Activated CD4-positive, alpha-beta T cell treated with anti-CD3 and anti-CD28 coated beads, Interleukin-2, amount 10 ng/mL, durations not matched to agents 7 days and 5 days (primary cell): ENCODE results near the gene BCAS2. TPM values are rescaled to one million over a fixed set of nuclear protein-coding genes. Genes with fewer than 3 reads are reported as not detected.

ENCODE experiments used
- CTCF ChIA-PET: fragments of 350-600 bp; sonication (Branson Sonifier 250); formaldehyde crosslinking; loops from one replicate; lab custom pipeline; 2021; ENCODE audit warnings: antibody characterized with exemption; lab: Charles Lee
- POLR2A ChIA-PET: fragments of 350-600 bp; sonication (Branson Sonifier 250); formaldehyde crosslinking; loops from one replicate; lab custom pipeline; 2021; ENCODE audit warnings: antibody characterized with exemption; lab: Charles Lee
- DNase-seq: peaks from one replicate; pipeline ENCODE4 v3.0.0-alpha.2; 2020
- H3K27ac Mint-ChIP-seq: one replicate; pipeline ENCODE4 v1.8.0; 2021; ENCODE audit warnings: mild to moderate bottlenecking, moderate library complexity, mixed read lengths
- H3K27me3 Mint-ChIP-seq: one replicate; pipeline ENCODE4 v1.8.0; 2021; ENCODE audit warnings: mixed read lengths
- H3K36me3 Mint-ChIP-seq: one replicate; pipeline ENCODE4 v1.8.0; 2021; ENCODE audit warnings: low read depth, mixed read lengths
- H3K4me1 Mint-ChIP-seq: one replicate; pipeline ENCODE4 v1.8.0; 2021; ENCODE audit warnings: mixed read lengths
- H3K4me3 Mint-ChIP-seq: one replicate; pipeline ENCODE4 v1.8.0; 2021; ENCODE audit warnings: mild to moderate bottlenecking, moderate library complexity, mixed read lengths
- H3K9me3 Mint-ChIP-seq: one replicate; pipeline ENCODE4 v1.8.0; 2021; ENCODE audit warnings: mixed read lengths
- total RNA-seq, 2 experiments: library from RNA; stranded (reverse); gene quantifications; one replicate each; pipeline ENCODE4 v1.2.3, GENCODE V29; 2021

Gene BCAS2
- total RNA-seq, 2 experiments from 2014 or later = 39.7 to 48.7 TPM

GRCh38 chr1:114552106-114552639 lies 29.2 kb downstream of the BCAS2 start:
- Mint-ChIP-seq H3K4me1 (no peaks in the 10 kb centered on the region), H3K27ac (no peak overlapping the region), H3K4me3 (no peak overlapping the region), H3K36me3 (no peaks in the 10 kb centered on the region), H3K27me3 (peaks cover 2% of the 10 kb centered on the region), H3K9me3 (no peaks in the 10 kb centered on the region)
- ChIA-PET CTCF (no interaction called here), POLR2A (no interaction called here)
- DNase-seq = no peak

DNA sequence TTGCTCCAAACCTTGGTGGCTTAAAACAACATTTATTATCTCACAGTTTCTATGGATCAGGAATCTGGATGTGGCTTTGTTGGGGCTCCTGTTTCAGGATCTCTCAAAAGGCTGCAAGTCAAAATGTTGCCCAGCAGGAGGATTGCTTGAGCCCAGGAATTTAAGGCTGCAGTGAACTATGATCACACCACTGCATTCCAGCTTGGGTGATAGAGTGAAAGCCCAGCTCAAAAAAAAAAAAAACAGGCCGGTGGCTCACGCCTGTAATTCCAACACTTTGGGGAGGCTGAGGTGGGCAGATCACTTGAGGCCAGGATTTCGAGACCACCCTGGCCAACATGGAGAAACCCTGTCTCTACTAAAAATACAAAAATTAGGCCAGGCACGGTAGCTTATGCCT lies 30.0 kb downstream of the BCAS2 start:
- ChIA-PET CTCF (no interaction called here), POLR2A (no interaction called here)
- peaks cover 2% of the 10 kb centered on the region for H3K27me3 Mint-ChIP-seq
- H3K4me1 Mint-ChIP-seq = no peaks in the 10 kb centered on the region
- no peak overlapping the region for H3K4me3 Mint-ChIP-seq
- no peak overlapping the region for H3K27ac Mint-ChIP-seq
- no peaks in the 10 kb centered on the region for H3K9me3 Mint-ChIP-seq
- DNase-seq = no peak
- H3K36me3 Mint-ChIP-seq = no peaks in the 10 kb centered on the region

- H3K27ac Mint-ChIP-seq = no peak overlapping the region
Observed at GRCh38 chr1:114550336-114550735, 31.1 kb downstream of the BCAS2 start.

DNA sequence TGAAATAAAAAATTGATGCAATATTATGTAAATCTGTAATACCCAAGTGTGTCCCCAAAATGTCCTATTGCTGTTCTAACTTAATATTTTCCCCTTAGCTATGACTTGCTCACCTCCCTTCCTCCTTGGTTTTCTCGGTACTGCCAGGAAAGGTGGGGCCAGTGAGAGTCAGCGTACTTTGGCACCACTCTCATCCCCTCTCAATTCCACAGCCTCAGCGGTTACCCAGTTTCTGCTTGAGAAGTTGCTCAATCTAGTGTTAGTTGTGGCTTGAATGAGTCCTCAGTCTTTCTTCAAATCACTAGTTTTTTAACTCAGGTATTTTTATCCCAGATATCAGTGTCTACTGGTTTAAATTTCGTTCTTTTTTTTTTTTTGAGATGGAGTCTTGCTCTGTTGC lies 32.3 kb downstream of the BCAS2 start:
- H3K4me1 Mint-ChIP-seq = no peaks in the 10 kb centered on the region
- H3K36me3 Mint-ChIP-seq = no peaks in the 10 kb centered on the region
- CTCF ChIA-PET = interaction anchor here (0.6 to 1.1 kb wide), 2 partner anchors 12 to 69 kb away, joined by 3 read pairs; no protein-coding TSS in a partner anchor
- H3K27me3 Mint-ChIP-seq = peaks cover 2% of the 10 kb centered on the region
- POLR2A ChIA-PET = no interaction called here
- no peak overlapping the region for H3K4me3 Mint-ChIP-seq
- no peak for DNase-seq
- H3K9me3 Mint-ChIP-seq = no peaks in the 10 kb centered on the region
- no peak overlapping the region for H3K27ac Mint-ChIP-seq

More at GRCh38 chr1:114550336-114550735, 31.1 kb downstream of the BCAS2 start:
- H3K27me3 Mint-ChIP-seq = peaks cover 2% of the 10 kb centered on the region
- CTCF ChIA-PET = interaction anchor here (0.6 to 1.1 kb wide), 3 partner anchors 11 to 448 kb away, joined by 3 read pairs; no protein-coding TSS in a partner anchor
- no peaks in the 10 kb centered on the region for H3K36me3 Mint-ChIP-seq
- no peaks in the 10 kb centered on the region for H3K4me1 Mint-ChIP-seq
- H3K4me3 Mint-ChIP-seq = no peak overlapping the region
- no peaks in the 10 kb centered on the region for H3K9me3 Mint-ChIP-seq
- POLR2A ChIA-PET = no interaction called here
- DNase-seq = no peak

- no peaks in the 10 kb centered on the region for H3K4me1 Mint-ChIP-seq
- CTCF ChIA-PET = interaction anchor here (0.6 kb wide), 1 partner anchor 24 kb away, joined by 6 read pairs; no protein-coding TSS in a partner anchor
- no peak for DNase-seq
- POLR2A ChIA-PET = no interaction called here
- H3K27me3 Mint-ChIP-seq = peaks cover 2% of the 10 kb centered on the region
- H3K4me3 Mint-ChIP-seq = no peak overlapping the region
- H3K9me3 Mint-ChIP-seq = no peaks in the 10 kb centered on the region
- no peak overlapping the region for H3K27ac Mint-ChIP-seq
- no peaks in the 10 kb centered on the region for H3K36me3 Mint-ChIP-seq
Observed at GRCh38 chr1:114547076-114547475, 34.3 kb downstream of the BCAS2 start.

GRCh38 chr1:114545796-114546195 lies 35.6 kb downstream of the BCAS2 start:
- no peaks in the 10 kb centered on the region for H3K9me3 Mint-ChIP-seq
- H3K27me3 Mint-ChIP-seq = peaks cover 1% of the 10 kb centered on the region
- ChIA-PET POLR2A (no interaction called here), CTCF (no interaction called here)
- H3K4me1 Mint-ChIP-seq = no peaks in the 10 kb centered on the region
- H3K27ac Mint-ChIP-seq = no peak overlapping the region
- H3K4me3 Mint-ChIP-seq = no peak overlapping the region
- H3K36me3 Mint-ChIP-seq = no peaks in the 10 kb centered on the region
- no peak for DNase-seq

- no peak overlapping the region for H3K27ac Mint-ChIP-seq
- POLR2A ChIA-PET = no interaction called here
Observed at GRCh38 chr1:114545315-114545714, 36.1 kb downstream of the BCAS2 start.

DNA sequence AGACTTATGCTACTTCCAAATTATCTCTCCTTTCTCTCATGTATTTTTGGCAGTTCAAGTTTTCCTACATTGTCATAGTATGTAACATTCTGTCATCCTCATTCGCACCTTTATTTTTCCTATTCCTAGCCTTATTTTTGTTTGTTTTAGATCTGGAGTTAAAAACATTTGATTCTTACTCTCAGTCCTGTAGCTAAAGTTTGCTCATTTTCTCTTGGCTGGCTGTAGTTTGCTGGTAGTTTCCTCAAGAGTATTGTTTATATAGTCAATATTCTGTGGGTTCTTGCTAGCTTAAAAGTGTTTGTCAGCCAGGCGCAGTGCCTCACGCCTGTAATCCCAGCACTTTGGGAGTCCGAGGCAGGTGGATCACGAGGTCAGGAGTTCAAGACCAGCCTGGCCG lies 40.6 kb downstream of the BCAS2 start:
- no peak overlapping the region for H3K4me3 Mint-ChIP-seq
- H3K4me1 Mint-ChIP-seq = no peaks in the 10 kb centered on the region
- DNase-seq = no peak
- no peaks in the 10 kb centered on the region for H3K9me3 Mint-ChIP-seq
- H3K27me3 Mint-ChIP-seq = peaks cover 1% of the 10 kb centered on the region
- ChIA-PET POLR2A (no interaction called here), CTCF (no interaction called here)
- H3K36me3 Mint-ChIP-seq = no peaks in the 10 kb centered on the region
- H3K27ac Mint-ChIP-seq = no peak overlapping the region

More at GRCh38 chr1:114545315-114545714, 36.1 kb downstream of the BCAS2 start:
- Mint-ChIP-seq H3K27me3 (peaks cover 1% of the 10 kb centered on the region), H3K9me3 (no peaks in the 10 kb centered on the region), H3K4me3 (no peak overlapping the region), H3K36me3 (no peaks in the 10 kb centered on the region), H3K4me1 (no peaks in the 10 kb centered on the region)
- CTCF ChIA-PET = interaction anchor here (0.6 kb wide), 1 partner anchor 16 kb away, joined by 3 read pairs; no protein-coding TSS in a partner anchor
- DNase-seq = no peak

DNA sequence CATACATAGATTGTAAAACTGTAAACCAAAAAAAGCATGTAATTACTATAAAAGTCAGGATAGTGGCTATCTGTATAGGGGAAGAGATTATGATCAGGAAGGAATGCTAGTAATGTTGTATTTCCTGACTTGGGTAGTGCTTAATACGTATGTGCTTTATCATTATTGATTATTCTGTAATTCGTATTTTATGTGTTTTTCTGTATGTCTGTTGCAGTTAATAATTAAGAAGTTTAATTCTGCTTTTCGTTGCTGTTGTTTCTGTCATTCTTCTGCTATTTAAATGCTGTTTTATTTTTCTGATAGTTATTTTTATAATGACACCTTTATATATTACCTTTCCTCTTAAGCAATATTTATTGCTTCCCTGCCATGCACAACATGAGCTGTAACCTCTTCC lies 41.1 kb downstream of the BCAS2 start:
- Mint-ChIP-seq H3K27me3 (peaks cover 1% of the 10 kb centered on the region), H3K27ac (no peak overlapping the region), H3K4me1 (no peaks in the 10 kb centered on the region), H3K9me3 (no peaks in the 10 kb centered on the region), H3K36me3 (no peaks in the 10 kb centered on the region), H3K4me3 (no peak overlapping the region)
- ChIA-PET CTCF (interaction anchor here (1.0 kb wide), 1 partner anchor 15 kb away, joined by 3 read pairs; no protein-coding TSS in a partner anchor), POLR2A (no interaction called here)
- no peak for DNase-seq

DNA sequence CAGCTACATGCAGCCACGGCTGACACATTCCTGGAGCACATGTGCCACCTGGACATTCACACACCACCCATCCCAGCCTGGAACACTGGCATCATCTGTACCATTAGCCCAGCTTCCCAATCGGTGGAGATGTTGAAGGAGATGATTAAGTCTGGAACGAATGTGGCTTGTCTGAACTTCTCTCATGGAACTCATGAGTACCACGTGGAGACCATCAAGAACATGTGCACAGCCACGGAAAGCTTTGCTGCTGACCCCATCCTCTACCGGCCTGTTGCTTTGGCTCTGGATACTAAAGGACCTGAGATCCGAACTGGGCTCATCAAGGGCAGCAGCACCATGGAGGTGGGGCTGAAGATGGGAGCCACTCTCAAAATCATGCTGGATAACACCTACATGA lies 45.4 kb downstream of the BCAS2 start:
- Mint-ChIP-seq H3K9me3 (no peaks in the 10 kb centered on the region), H3K27ac (no peak overlapping the region), H3K27me3 (no peaks in the 10 kb centered on the region), H3K4me1 (no peaks in the 10 kb centered on the region), H3K4me3 (no peak overlapping the region), H3K36me3 (no peaks in the 10 kb centered on the region)
- no peak for DNase-seq
- POLR2A ChIA-PET = no interaction called here
- CTCF ChIA-PET = interaction anchor here (0.5 to 1.2 kb wide), 3 partner anchors 38 to 54 kb away, joined by 3 to 4 read pairs (median 3); no protein-coding TSS in a partner anchor

DNA sequence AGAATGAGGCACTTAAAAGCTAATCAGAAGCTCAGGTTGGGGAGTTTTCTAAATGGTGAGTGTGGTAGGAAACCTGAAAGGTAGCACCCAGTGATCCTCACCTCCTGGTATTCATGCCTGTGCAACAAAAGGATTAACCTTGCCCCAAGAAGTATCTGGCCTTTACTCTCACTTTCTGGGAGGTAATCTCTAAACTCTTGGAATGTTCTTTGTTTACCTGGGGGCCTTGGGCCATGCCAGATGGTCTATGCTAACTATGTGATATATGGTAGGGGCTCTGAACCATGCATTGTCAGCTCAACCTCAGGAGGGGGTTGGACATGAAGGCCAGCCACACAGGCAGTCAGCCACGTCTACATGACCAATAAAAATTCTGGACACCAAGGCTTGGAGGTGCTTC lies 46.0 kb downstream of the BCAS2 start:
- CTCF ChIA-PET = interaction anchor here (0.6 to 1.2 kb wide), 3 partner anchors 19 to 53 kb away, joined by 3 to 4 read pairs (median 3); no protein-coding TSS in a partner anchor

GRCh38 chr1:114531094-114531493 lies 50.3 kb downstream of the BCAS2 start:
- Mint-ChIP-seq H3K4me1 (no peaks in the 10 kb centered on the region), H3K4me3 (no peak overlapping the region), H3K36me3 (no peaks in the 10 kb centered on the region), H3K27ac (no peak overlapping the region), H3K9me3 (no peaks in the 10 kb centered on the region), H3K27me3 (no peaks in the 10 kb centered on the region)
- POLR2A ChIA-PET = no interaction called here
- CTCF ChIA-PET = no interaction called here
- no peak for DNase-seq

More for the DNA sequence above, 46.0 kb downstream of the BCAS2 start:
- H3K4me1 Mint-ChIP-seq = no peaks in the 10 kb centered on the region
- no peaks in the 10 kb centered on the region for H3K36me3 Mint-ChIP-seq
- no peaks in the 10 kb centered on the region for H3K27me3 Mint-ChIP-seq
- no peaks in the 10 kb centered on the region for H3K9me3 Mint-ChIP-seq
- no peak for DNase-seq
- H3K4me3 Mint-ChIP-seq = no peak overlapping the region
- POLR2A ChIA-PET = interaction anchor here (0.6 kb wide), 1 partner anchor 1164 kb away, joined by 8 read pairs; no protein-coding TSS in a partner anchor
- no peak overlapping the region for H3K27ac Mint-ChIP-seq

GRCh38 chr1:114530224-114530623 lies 51.2 kb downstream of the BCAS2 start:
- H3K27me3 Mint-ChIP-seq = no peaks in the 10 kb centered on the region
- no peaks in the 10 kb centered on the region for H3K9me3 Mint-ChIP-seq
- POLR2A ChIA-PET = no interaction called here
- no peak overlapping the region for H3K27ac Mint-ChIP-seq
- DNase-seq = no peak
- no peaks in the 10 kb centered on the region for H3K4me1 Mint-ChIP-seq
- CTCF ChIA-PET = no interaction called here
- no peak overlapping the region for H3K4me3 Mint-ChIP-seq
- no peaks in the 10 kb centered on the region for H3K36me3 Mint-ChIP-seq
